Liver (tissue), 9 donors: ENCODE results near the gene ATP6V1G3. TPM values are rescaled to one million over a fixed set of nuclear protein-coding genes. Genes with fewer than 3 reads are reported as not detected.

Source experiments
- DNase-seq: peaks from one replicate; pipeline ENCODE4 v3.0.0-alpha.2; 2017; ENCODE audit warnings: low spot score
- H3K27ac ChIP-seq, 2 donors: one replicate each; pipeline ENCODE4 v1.7.0; 2013; ENCODE audit warnings: inconsistent platforms in 2 of 2, low read length in 2 of 2, control low read depth in 1 of 2, low read depth in 1 of 2, mild to moderate bottlenecking in 1 of 2
- H3K27me3 ChIP-seq, 4 donors: one replicate each; pipeline versions ENCODE4 v1.6.1 to v1.7.0; 2013; ENCODE audit warnings: low read length in 3 of 4, inconsistent platforms in 1 of 4, mild to moderate bottlenecking in 1 of 4, moderate library complexity in 1 of 4; ENCODE audit not compliant: control insufficient read depth in 4 of 4, insufficient read depth in 4 of 4
- H3K36me3 ChIP-seq, 4 donors: one replicate each; pipeline versions ENCODE4 v1.6.1 to v1.7.0; 2013; ENCODE audit warnings: low read length in 3 of 4, mild to moderate bottlenecking in 3 of 4, low read depth in 1 of 4, moderate library complexity in 1 of 4; ENCODE audit not compliant: control insufficient read depth in 4 of 4, insufficient read depth in 3 of 4
- H3K4me1 ChIP-seq, 4 donors: one replicate each; pipeline versions ENCODE4 v1.6.1 to v1.7.0; 2013; ENCODE audit warnings: low read length in 3 of 4, mild to moderate bottlenecking in 3 of 4, moderate library complexity in 1 of 4; ENCODE audit not compliant: control insufficient read depth in 4 of 4, insufficient read depth in 4 of 4
- H3K4me3 ChIP-seq, 3 donors: one replicate each; pipeline versions ENCODE4 v1.6.1 to v1.7.0; 2013; ENCODE audit warnings: low read length in 3 of 3, control low read depth in 1 of 3, low read depth in 1 of 3, mild to moderate bottlenecking in 1 of 3
- H3K9ac ChIP-seq, 2 donors: one replicate each; pipeline ENCODE4 v1.7.0; 2013; ENCODE audit warnings: low read length in 2 of 2, mild to moderate bottlenecking in 2 of 2, moderate library complexity in 2 of 2, control low read depth in 1 of 2, low read depth in 1 of 2
- H3K9me3 ChIP-seq, 4 donors: one replicate each; pipeline versions ENCODE4 v1.6.1 to v1.7.0; 2013; ENCODE audit warnings: low read length in 3 of 4; ENCODE audit not compliant: control insufficient read depth in 4 of 4
- CTCF ChIP-seq: fragments of 150-350 bp; IDR thresholded peaks from 2 replicates; pipeline ENCODE4 v1.5.1; 2017; ENCODE audit warnings: improper control_type of control experiment, low read depth, low read length; ENCODE audit not compliant: missing input control
- EGR1 ChIP-seq, 2 donors: IDR thresholded peaks; 2 replicates each; pipeline ENCODE4 v1.6.1; 2016 to 2018; ENCODE audit warnings: antibody characterized with exemption in 2 of 2, low read depth in 2 of 2
- FOXA1 ChIP-seq: IDR thresholded peaks from 2 replicates; pipeline ENCODE4 v1.6.1; 2016; ENCODE audit warnings: antibody characterized with exemption
- GABPA ChIP-seq, 2 donors: IDR thresholded peaks in 1 of 2; conservative IDR thresholded peaks in 1 of 2; 2 replicates each; pipeline ENCODE4 v1.6.1; 2016; ENCODE audit warnings: antibody characterized with exemption in 2 of 2, mild to moderate bottlenecking in 1 of 2, moderate library complexity in 1 of 2
- HNF4A ChIP-seq, 2 donors: conservative IDR thresholded peaks; 2 replicates each; pipeline ENCODE4 v1.6.1; 2016; ENCODE audit warnings: antibody characterized with exemption in 2 of 2, mild to moderate bottlenecking in 2 of 2
- HNF4G ChIP-seq: IDR thresholded peaks from 2 replicates; pipeline ENCODE4 v1.6.1; 2016; ENCODE audit warnings: antibody characterized with exemption
- JUND ChIP-seq, 2 donors: IDR thresholded peaks; 2 replicates each; pipeline ENCODE4 v1.6.1; 2016; ENCODE audit warnings: antibody characterized with exemption in 2 of 2
- NR2F2 ChIP-seq: IDR thresholded peaks from 2 replicates; pipeline ENCODE4 v1.6.1; 2016; ENCODE audit warnings: antibody characterized with exemption
- RAD21 ChIP-seq, 2 donors: IDR thresholded peaks; 2 replicates each; pipeline ENCODE4 v1.6.1; 2016; ENCODE audit warnings: antibody characterized with exemption in 2 of 2, mild to moderate bottlenecking in 2 of 2
- RXRA ChIP-seq, 2 donors: IDR thresholded peaks; 2 replicates each; pipeline ENCODE4 v1.6.1; 2017 to 2018; ENCODE audit warnings: antibody characterized with exemption in 2 of 2, mild to moderate bottlenecking in 1 of 2
- SP1 ChIP-seq: IDR thresholded peaks from 2 replicates; pipeline ENCODE4 v1.6.1; 2018; ENCODE audit warnings: antibody characterized with exemption, mild to moderate bottlenecking
- TAF1 ChIP-seq: conservative IDR thresholded peaks from 2 replicates; pipeline ENCODE4 v1.6.1; 2016; ENCODE audit warnings: antibody characterized with exemption, mild to moderate bottlenecking
- YY1 ChIP-seq: IDR thresholded peaks from 2 replicates; pipeline ENCODE4 v1.6.1; 2016; ENCODE audit warnings: antibody characterized with exemption, mild to moderate bottlenecking
- ZBTB33 ChIP-seq: IDR thresholded peaks from 2 replicates; pipeline ENCODE4 v1.6.1; 2016; ENCODE audit warnings: antibody characterized with exemption
- WGBS: extraction: QIAGEN DNeasy Blood & Tissue Kit; methylation state at CpG from one replicate; pipeline ENCODE4 v1.1.7; 2013; 5-methylcytosine and 5-hydroxymethylcytosine counted together
- polyA plus RNA-seq, 2 donors: library from polyadenylated mRNA; stranded (reverse) in 1 of 2; unstranded in 1 of 2; fragments of 200-250 nt in 1 of 2; fragments of >200 nt in 1 of 2; fragmentation: Nextera tagmentation in 1 of 2; extraction: Ambion mirVana in 1 of 2; gene quantifications; one replicate each; pipeline versions ENCODE4 v1.2.1 to v1.2.3, GENCODE V29; 2013 to 2015
- total RNA-seq, 2 donors: library from RNA; depleted of rRNA; stranded (reverse); fragments of >200 nt; gene quantifications; one replicate each; pipeline ENCODE4 v1.2.3, GENCODE V29; 2014
- TF ChIP-seq, protein P1 (sequence below): IDR thresholded peaks from 2 replicates; pipeline ENCODE4 v1.6.1; 2016; ENCODE audit warnings: antibody characterized with exemption
- TF ChIP-seq, protein P2 (sequence below): IDR thresholded peaks from 2 replicates; pipeline ENCODE4 v1.6.1; 2016; ENCODE audit warnings: antibody characterized with exemption, mild to moderate bottlenecking
- TF ChIP-seq, protein P3 (sequence below): IDR thresholded peaks from 2 replicates; pipeline ENCODE4 v1.6.1; 2016; ENCODE audit warnings: antibody characterized with exemption
- donor health status: healthy.
- donor health status: healthy.
- donor health status: healthy.
- donor health status: healthy.
- donor health status: healthy.

The ATP6V1G3 gene
- total and polyA plus RNA-seq, 4 donors: not detected

DNA sequence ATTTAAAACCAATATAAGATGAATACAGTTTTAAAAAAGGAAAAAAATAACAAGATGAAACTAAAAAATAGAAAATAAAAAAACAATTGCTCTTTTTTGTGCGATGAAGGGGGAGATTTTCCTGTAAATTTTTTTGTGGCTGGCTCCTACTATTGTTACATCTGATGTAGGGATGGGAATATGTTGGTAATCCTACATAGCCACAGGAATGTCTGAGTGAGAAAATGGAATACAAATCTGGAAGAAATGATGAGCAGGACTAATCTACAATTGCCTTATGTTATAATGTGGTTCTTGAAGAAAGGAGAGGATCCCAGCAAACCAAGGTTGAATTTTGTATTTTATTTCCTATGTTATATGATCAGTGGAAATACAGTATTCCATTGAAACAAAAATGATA, 40.9 kb downstream of the ATP6V1G3 start:
- Histone ChIP-seq H3K36me3 (no peaks in the 10 kb centered on the region), H3K27me3 (no peaks in the 10 kb centered on the region), H3K9me3 (no peaks in the 10 kb centered on the region), H3K4me3 (no peak overlapping the region), H3K27ac (no peak overlapping the region), H3K9ac (no peak overlapping the region), H3K4me1 (no peaks in the 10 kb centered on the region)
- no peak for DNase-seq
- TF ChIP-seq JUND (IDR thresholded peaks at IDR 0.05): no peak
- TF ChIP-seq, protein P1, sequence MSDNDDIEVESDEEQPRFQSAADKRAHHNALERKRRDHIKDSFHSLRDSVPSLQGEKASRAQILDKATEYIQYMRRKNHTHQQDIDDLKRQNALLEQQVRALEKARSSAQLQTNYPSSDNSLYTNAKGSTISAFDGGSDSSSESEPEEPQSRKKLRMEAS: no peak
- TF ChIP-seq CTCF: no peak
- no peak for TF ChIP-seq ZBTB33
- TF ChIP-seq FOXA1: no peak
- TF ChIP-seq, protein P2, sequence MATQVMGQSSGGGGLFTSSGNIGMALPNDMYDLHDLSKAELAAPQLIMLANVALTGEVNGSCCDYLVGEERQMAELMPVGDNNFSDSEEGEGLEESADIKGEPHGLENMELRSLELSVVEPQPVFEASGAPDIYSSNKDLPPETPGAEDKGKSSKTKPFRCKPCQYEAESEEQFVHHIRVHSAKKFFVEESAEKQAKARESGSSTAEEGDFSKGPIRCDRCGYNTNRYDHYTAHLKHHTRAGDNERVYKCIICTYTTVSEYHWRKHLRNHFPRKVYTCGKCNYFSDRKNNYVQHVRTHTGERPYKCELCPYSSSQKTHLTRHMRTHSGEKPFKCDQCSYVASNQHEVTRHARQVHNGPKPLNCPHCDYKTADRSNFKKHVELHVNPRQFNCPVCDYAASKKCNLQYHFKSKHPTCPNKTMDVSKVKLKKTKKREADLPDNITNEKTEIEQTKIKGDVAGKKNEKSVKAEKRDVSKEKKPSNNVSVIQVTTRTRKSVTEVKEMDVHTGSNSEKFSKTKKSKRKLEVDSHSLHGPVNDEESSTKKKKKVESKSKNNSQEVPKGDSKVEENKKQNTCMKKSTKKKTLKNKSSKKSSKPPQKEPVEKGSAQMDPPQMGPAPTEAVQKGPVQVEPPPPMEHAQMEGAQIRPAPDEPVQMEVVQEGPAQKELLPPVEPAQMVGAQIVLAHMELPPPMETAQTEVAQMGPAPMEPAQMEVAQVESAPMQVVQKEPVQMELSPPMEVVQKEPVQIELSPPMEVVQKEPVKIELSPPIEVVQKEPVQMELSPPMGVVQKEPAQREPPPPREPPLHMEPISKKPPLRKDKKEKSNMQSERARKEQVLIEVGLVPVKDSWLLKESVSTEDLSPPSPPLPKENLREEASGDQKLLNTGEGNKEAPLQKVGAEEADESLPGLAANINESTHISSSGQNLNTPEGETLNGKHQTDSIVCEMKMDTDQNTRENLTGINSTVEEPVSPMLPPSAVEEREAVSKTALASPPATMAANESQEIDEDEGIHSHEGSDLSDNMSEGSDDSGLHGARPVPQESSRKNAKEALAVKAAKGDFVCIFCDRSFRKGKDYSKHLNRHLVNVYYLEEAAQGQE: no peak
- TF ChIP-seq RXRA (IDR thresholded peaks at IDR 0.05): no peak
- TF ChIP-seq, protein P3, sequence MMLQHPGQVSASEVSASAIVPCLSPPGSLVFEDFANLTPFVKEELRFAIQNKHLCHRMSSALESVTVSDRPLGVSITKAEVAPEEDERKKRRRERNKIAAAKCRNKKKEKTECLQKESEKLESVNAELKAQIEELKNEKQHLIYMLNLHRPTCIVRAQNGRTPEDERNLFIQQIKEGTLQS: no peak
- TF ChIP-seq NR2F2: no peak
- no peak for TF ChIP-seq HNF4G
- TF ChIP-seq YY1: no peak
- TF ChIP-seq GABPA (IDR thresholded peaks at IDR 0.05 in 1 of 2, conservative IDR thresholded peaks at IDR 0.05 in 1 of 2): no peak
- TF ChIP-seq RAD21 (IDR thresholded peaks at IDR 0.05): no peak
- no peak for TF ChIP-seq SP1
- 90% methylated on average over 1 of the region's 1 CpG for WGBS

- Histone ChIP-seq H3K4me3 (no peak overlapping the region), H3K9me3 (no peaks in the 10 kb centered on the region), H3K9ac (no peak overlapping the region), H3K4me1 (no peaks in the 10 kb centered on the region), H3K27ac (no peak overlapping the region), H3K27me3 (no peaks in the 10 kb centered on the region), H3K36me3 (no peaks in the 10 kb centered on the region)
- DNase-seq: no peak
- TF ChIP-seq, protein P1: no peak
- no peak for TF ChIP-seq JUND (IDR thresholded peaks at IDR 0.05)
- TF ChIP-seq YY1: no peak
- no peak for TF ChIP-seq EGR1 (IDR thresholded peaks at IDR 0.05; ENCODE audit: low read depth in 2 of 2)
- TF ChIP-seq GABPA (IDR thresholded peaks at IDR 0.05 in 1 of 2, conservative IDR thresholded peaks at IDR 0.05 in 1 of 2): no peak
- TF ChIP-seq, protein P3: no peak
- no peak for TF ChIP-seq RXRA (IDR thresholded peaks at IDR 0.05)
- no peak for TF ChIP-seq FOXA1
- TF ChIP-seq HNF4A (conservative IDR thresholded peaks at IDR 0.05): no peak
- TF ChIP-seq NR2F2: no peak
- TF ChIP-seq TAF1: no peak
- WGBS: 95% methylated on average over 1 of the region's 1 CpG
Observed at GRCh38 chr1:198498881-198499280, 41.6 kb downstream of the ATP6V1G3 start.
